ENCODE measurements around the gene DHX8. TPM values are rescaled to one million over a fixed set of nuclear protein-coding genes. Genes with fewer than 3 reads are reported as not detected.

Gene DHX8
- total RNA-seq, 1 experiment from 2014 or later = 34.5 TPM

DNA sequence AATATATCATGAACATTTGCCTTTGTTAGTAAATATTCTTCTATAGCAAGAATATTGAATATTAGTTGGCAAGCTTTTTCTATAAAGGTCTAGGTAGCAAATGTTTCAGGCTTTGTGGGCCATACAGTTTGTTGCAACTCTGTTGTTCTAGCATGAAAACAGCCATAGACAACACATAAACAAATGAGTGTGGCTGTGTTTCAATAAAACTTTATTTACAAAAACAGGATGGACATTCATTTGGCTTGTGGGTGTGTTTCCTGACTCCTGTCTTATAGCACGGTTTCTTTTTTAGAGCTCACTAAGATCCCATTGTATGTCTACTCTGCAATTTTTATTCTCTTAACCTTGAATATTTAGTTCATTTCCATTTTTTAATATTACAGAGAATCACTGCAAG lies 46.0 kb upstream of the DHX8 start:
- H3K79me2 ChIP-seq (ENCODE audit: low read length) = no peaks in the 10 kb centered on the region
- POLR2A ChIA-PET (ENCODE audit: unreplicated experiment) = no interaction called here
- H3K27me3 ChIP-seq (ENCODE audit: low read length) = no peaks in the 10 kb centered on the region
- no peaks in the 10 kb centered on the region for H3K36me3 ChIP-seq (ENCODE audit: low read depth, low read length)
- peaks cover 18% of the 10 kb centered on the region for H3K4me1 ChIP-seq (ENCODE audit: insufficient read depth, low read length)
- no peak overlapping the region for H3K4me3 ChIP-seq (ENCODE audit: low read length)
- ATAC-seq (no peak), DNase-seq (no peak)
- no TSS peak for BruUV-seq (replicated peaks)
- no peak overlapping the region for H3K4me2 ChIP-seq (ENCODE audit: low read length)
- no peaks in the 10 kb centered on the region for H4K20me1 ChIP-seq (ENCODE audit: low read length)
- no peak overlapping the region for H3K9ac ChIP-seq (ENCODE audit: low read length)
- no peaks in the 10 kb centered on the region for H3K9me2 ChIP-seq (replicated peaks; ENCODE audit: low read length)
- TF ChIP-seq EZH2phosphoT487 (IDR thresholded peaks at IDR 0.05; ENCODE audit: borderline replicate concordance, low read length) (no peak), EZH2 (IDR thresholded peaks at IDR 0.05; ENCODE audit: low read length, unreplicated experiment) (no peak)
- TF ChIP-seq, protein P1, sequence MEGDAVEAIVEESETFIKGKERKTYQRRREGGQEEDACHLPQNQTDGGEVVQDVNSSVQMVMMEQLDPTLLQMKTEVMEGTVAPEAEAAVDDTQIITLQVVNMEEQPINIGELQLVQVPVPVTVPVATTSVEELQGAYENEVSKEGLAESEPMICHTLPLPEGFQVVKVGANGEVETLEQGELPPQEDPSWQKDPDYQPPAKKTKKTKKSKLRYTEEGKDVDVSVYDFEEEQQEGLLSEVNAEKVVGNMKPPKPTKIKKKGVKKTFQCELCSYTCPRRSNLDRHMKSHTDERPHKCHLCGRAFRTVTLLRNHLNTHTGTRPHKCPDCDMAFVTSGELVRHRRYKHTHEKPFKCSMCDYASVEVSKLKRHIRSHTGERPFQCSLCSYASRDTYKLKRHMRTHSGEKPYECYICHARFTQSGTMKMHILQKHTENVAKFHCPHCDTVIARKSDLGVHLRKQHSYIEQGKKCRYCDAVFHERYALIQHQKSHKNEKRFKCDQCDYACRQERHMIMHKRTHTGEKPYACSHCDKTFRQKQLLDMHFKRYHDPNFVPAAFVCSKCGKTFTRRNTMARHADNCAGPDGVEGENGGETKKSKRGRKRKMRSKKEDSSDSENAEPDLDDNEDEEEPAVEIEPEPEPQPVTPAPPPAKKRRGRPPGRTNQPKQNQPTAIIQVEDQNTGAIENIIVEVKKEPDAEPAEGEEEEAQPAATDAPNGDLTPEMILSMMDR (conservative IDR thresholded peaks at IDR 0.05; ENCODE audit: low read depth, low read length) = no peak
- no peaks in the 10 kb centered on the region for H3K9me3 ChIP-seq (ENCODE audit: low read length)
- CTCF ChIA-PET = no interaction called here
- no peak overlapping the region for H2AFZ ChIP-seq (ENCODE audit: low read length)
- intact Hi-C loops (cut with micrococcal nuclease) = no loop called here
- no peaks in the 10 kb centered on the region for H3F3A ChIP-seq (ENCODE audit: low read length, unreplicated experiment)
- no peak overlapping the region for H3K27ac ChIP-seq (ENCODE audit: low read length)

DNA sequence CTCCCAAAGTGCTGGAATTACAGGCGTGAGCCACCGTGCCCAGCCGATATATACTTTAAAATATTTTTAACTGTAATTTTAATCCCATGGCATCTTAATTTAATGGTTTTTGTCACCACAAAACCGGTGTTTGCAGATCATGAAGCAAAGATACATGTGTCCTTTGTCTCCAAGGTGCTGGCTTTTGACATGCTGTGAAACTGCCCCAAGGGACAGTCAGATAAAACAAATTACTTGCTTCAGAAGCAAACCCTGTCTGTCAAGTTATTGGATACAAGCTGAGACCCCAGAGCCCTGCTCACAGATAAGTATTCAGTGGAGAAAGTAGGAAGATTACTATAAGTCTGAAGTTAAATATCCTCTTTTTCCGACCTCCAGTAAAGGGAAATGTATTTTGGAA lies 45.1 kb upstream of the DHX8 start:
- no peaks in the 10 kb centered on the region for H3K27me3 ChIP-seq (ENCODE audit: low read length)
- no peak overlapping the region for H3K4me2 ChIP-seq (ENCODE audit: low read length)
- H3K4me3 ChIP-seq (ENCODE audit: low read length) = no peak overlapping the region
- no TSS peak for BruUV-seq (replicated peaks)
- H3K27ac ChIP-seq (ENCODE audit: low read length) = no peak overlapping the region
- no peaks in the 10 kb centered on the region for H3F3A ChIP-seq (ENCODE audit: low read length, unreplicated experiment)
- TF ChIP-seq EZH2 (IDR thresholded peaks at IDR 0.05; ENCODE audit: low read length, unreplicated experiment) = no peak
- TF ChIP-seq, protein P1 (conservative IDR thresholded peaks at IDR 0.05; ENCODE audit: low read depth, low read length) = no peak
- intact Hi-C loops (cut with micrococcal nuclease) = no loop called here
- ChIA-PET POLR2A (ENCODE audit: unreplicated experiment) (no interaction called here), CTCF (no interaction called here)
- no peaks in the 10 kb centered on the region for H3K79me2 ChIP-seq (ENCODE audit: low read length)
- H3K36me3 ChIP-seq (ENCODE audit: low read depth, low read length) = no peaks in the 10 kb centered on the region
- no peaks in the 10 kb centered on the region for H3K9me2 ChIP-seq (replicated peaks; ENCODE audit: low read length)
- H3K9me3 ChIP-seq (ENCODE audit: low read length) = no peaks in the 10 kb centered on the region
- no peak for ATAC-seq
- no peak for DNase-seq
- no peak overlapping the region for H2AFZ ChIP-seq (ENCODE audit: low read length)
- no peaks in the 10 kb centered on the region for H4K20me1 ChIP-seq (ENCODE audit: low read length)
- no peak overlapping the region for H3K9ac ChIP-seq (ENCODE audit: low read length)
- H3K4me1 ChIP-seq (ENCODE audit: insufficient read depth, low read length) = peaks cover 18% of the 10 kb centered on the region

DNA sequence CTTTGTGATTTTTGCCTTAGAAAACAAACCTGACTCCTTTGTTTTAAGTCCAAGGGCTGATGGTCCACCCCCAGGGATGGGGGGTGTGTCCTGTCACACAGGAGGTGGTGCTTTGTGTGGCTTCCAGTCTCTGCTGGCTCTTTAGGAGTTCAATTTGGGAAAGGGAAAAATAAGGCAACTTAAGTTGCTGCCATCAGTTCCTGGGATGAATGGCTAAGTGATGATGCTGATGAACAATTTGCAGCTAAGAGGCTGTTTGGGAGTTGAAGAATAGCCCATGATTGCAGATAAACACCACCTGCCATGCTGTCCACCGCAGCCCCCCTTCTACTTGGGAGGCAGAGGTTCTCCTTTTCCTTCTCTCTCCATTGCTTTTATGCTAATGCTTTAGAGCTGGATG lies 44.7 kb upstream of the DHX8 start:
- Histone ChIP-seq H3K27me3 (ENCODE audit: low read length) (no peaks in the 10 kb centered on the region), H3K27ac (ENCODE audit: low read length) (no peak overlapping the region), H3K4me2 (ENCODE audit: low read length) (no peak overlapping the region), H3K4me1 (ENCODE audit: insufficient read depth, low read length) (peaks cover 18% of the 10 kb centered on the region), H3K9me2 (replicated peaks; ENCODE audit: low read length) (no peaks in the 10 kb centered on the region), H3K79me2 (ENCODE audit: low read length) (no peaks in the 10 kb centered on the region), H3K36me3 (ENCODE audit: low read depth, low read length) (no peaks in the 10 kb centered on the region), H3K4me3 (ENCODE audit: low read length) (no peak overlapping the region), H3K9me3 (ENCODE audit: low read length) (no peaks in the 10 kb centered on the region), H3F3A (ENCODE audit: low read length, unreplicated experiment) (no peaks in the 10 kb centered on the region), H2AFZ (ENCODE audit: low read length) (no peak overlapping the region), H4K20me1 (ENCODE audit: low read length) (no peaks in the 10 kb centered on the region), H3K9ac (ENCODE audit: low read length) (no peak overlapping the region)
- BruUV-seq (replicated peaks) = no TSS peak
- TF ChIP-seq EZH2 (IDR thresholded peaks at IDR 0.05; ENCODE audit: low read length, unreplicated experiment) = no peak
- intact Hi-C loops (cut with micrococcal nuclease) = no loop called here
- ChIA-PET CTCF (no interaction called here), POLR2A (ENCODE audit: unreplicated experiment) (no interaction called here)
- DNase-seq (no peak), ATAC-seq (no peak)
